ENCODE results near the gene EYA2.

GRCh38 chr20:46953596-46953995 lies 59.0 kb downstream of the EYA2 start:
- TF ChIP-seq SUZ12 (IDR thresholded peaks at IDR 0.05; ENCODE audit: extremely low read depth, insufficient read depth, insufficient read length) (no peak), YY1 (IDR thresholded peaks at IDR 0.05; ENCODE audit: insufficient read depth, insufficient read length) (no peak)
